ENCODE measurements around the gene SHOC2. TPM values are rescaled to one million over a fixed set of nuclear protein-coding genes. Genes with fewer than 3 reads are reported as not detected.

The SHOC2 gene
- total and polyA plus RNA-seq, 4 donors: 17.6 to 68.4 (median 47.8) TPM

DNA sequence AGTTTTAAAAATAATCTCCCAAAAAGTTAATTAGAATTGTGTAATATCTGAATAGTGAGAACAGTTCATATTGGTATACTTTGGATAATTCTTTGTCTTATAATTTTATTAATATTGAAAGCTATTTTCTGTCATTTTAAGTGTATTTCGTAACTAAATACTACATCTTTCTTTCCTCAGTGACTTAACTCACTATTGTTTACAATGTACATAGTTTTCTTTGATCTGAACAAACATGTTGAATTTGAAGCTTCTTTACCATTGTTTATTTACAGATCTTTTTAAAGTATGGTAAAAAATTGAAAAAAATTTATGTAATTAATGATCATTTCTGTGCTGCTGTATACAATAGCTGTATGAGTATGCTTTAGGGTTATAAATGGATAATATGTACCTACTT is 42.6 kb upstream of the SHOC2 start:
- Histone ChIP-seq H3K4me3 (ENCODE audit: low read length in 2 of 2) (no peak overlapping the region), H3K4me1 (ENCODE audit: control insufficient read depth in 1 of 2, insufficient read depth in 2 of 2, low read length in 2 of 2) (no peaks in the 10 kb centered on the region), H3K9me3 (ENCODE audit: control insufficient read depth, low read length) (no peaks in the 10 kb centered on the region), H3K27ac (ENCODE audit: low read depth in 1 of 2, low read length in 2 of 2) (no peak overlapping the region), H3K27me3 (ENCODE audit: control insufficient read depth in 1 of 2, insufficient read depth in 2 of 2, low read length in 1 of 2) (no peaks in the 10 kb centered on the region), H3K36me3 (ENCODE audit: control insufficient read depth in 1 of 2, insufficient read depth in 2 of 2, low read length in 1 of 2) (peaks cover 0 to 3% of the 10 kb centered on the region in 2 donors)
- ATAC-seq (ENCODE audit: low FRiP score) (no peak), DNase-seq (no peak)
- 94 to 98% methylated on average over 1 of the region's 1 CpG for WGBS, 2 donors
- intact Hi-C loops (cut with DNase I): no loop called here

DNA sequence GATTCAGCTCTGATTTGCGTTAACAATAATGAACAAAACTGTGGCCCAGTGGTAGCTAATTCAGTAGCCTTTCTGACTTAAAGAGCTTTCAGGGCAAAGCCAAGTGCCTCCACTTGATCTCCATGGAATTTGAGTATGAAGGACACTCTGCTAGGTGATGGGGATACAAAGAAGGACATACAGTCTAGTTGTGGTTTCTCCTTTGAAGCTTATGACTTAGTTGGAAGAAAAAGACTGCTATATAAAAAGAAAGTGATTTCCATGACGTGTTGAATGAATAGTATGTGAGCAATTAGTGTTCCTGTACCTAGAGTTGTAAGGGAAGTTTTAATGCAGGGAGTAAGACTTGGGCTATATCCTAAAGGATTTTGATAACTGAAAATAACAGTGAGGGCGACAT is 39.4 kb upstream of the SHOC2 start:
- H3K9me3 ChIP-seq (ENCODE audit: control insufficient read depth, low read length): no peaks in the 10 kb centered on the region
- 56 to 61% methylated on average over 3 of the region's 3 CpGs for WGBS, 2 donors
- no peak for DNase-seq
- no peak for ATAC-seq (ENCODE audit: low FRiP score)
- no peaks in the 10 kb centered on the region for H3K27me3 ChIP-seq (ENCODE audit: control insufficient read depth in 1 of 2, insufficient read depth in 2 of 2, low read length in 1 of 2)
- H3K4me3 ChIP-seq (ENCODE audit: low read length in 2 of 2): no peak overlapping the region
- H3K4me1 ChIP-seq (ENCODE audit: control insufficient read depth in 1 of 2, insufficient read depth in 2 of 2, low read length in 2 of 2): no peaks in the 10 kb centered on the region
- H3K27ac ChIP-seq (ENCODE audit: low read depth in 1 of 2, low read length in 2 of 2): no peak overlapping the region
- peaks cover 0 to 3% of the 10 kb centered on the region in 2 donors for H3K36me3 ChIP-seq (ENCODE audit: control insufficient read depth in 1 of 2, insufficient read depth in 2 of 2, low read length in 1 of 2)
- intact Hi-C loops (cut with DNase I): no loop called here

DNA sequence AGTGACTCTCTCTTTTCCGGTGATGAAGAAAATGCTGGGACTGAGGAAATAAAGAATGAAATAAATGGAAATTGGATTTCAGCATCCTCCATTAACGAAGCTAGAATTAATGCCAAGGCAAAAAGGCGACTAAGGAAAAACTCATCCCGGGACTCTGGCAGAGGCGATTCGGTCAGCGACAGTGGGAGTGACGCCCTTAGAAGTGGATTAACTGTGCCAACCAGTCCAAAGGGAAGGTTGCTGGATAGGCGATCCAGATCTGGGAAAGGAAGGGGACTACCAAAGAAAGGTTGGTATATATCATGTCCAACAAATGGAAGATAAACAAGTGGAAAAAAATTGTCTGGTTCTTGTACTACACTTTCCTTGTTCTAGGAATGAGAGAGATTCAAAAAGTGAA is 38.2 kb upstream of the SHOC2 start:
- DNase-seq (no peak), ATAC-seq (ENCODE audit: low FRiP score) (no peak)
- intact Hi-C loops (cut with DNase I): no loop called here
- 27 to 30% methylated on average over 9 of the region's 9 CpGs for WGBS, 2 donors
- H3K27me3 ChIP-seq (ENCODE audit: control insufficient read depth in 1 of 2, insufficient read depth in 2 of 2, low read length in 1 of 2): no peaks in the 10 kb centered on the region
- peak overlapping the region; percentile 39 to 57 for H3K27ac ChIP-seq (ENCODE audit: low read depth in 1 of 2, low read length in 2 of 2)
- H3K4me1 ChIP-seq (ENCODE audit: control insufficient read depth in 1 of 2, insufficient read depth in 2 of 2, low read length in 2 of 2): no peaks in the 10 kb centered on the region
- no peaks in the 10 kb centered on the region for H3K9me3 ChIP-seq (ENCODE audit: control insufficient read depth, low read length)
- H3K36me3 ChIP-seq (ENCODE audit: control insufficient read depth in 1 of 2, insufficient read depth in 2 of 2, low read length in 1 of 2): peaks cover 0 to 3% of the 10 kb centered on the region in 2 donors
- no peak overlapping the region for H3K4me3 ChIP-seq (ENCODE audit: low read length in 2 of 2)

DNA sequence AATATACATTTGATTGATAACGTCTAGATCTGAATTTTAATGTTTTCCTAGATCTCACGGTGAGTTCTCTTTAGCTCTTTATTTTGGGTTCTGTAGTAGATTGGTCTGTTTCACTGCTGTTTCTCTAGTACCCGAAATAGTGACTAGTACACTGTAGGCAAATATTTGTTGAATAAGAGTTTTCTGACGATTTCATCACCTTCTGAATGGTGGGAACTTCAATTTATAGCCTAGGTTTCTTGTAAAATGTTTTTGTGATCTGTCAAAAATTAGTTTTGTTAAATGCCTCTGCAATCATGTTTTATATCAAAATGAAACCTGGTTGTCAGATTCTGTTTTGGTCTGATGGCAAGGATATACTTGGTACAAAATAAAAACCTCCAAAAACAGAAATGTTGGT is 37.5 kb upstream of the SHOC2 start:
- Histone ChIP-seq H3K9me3 (ENCODE audit: control insufficient read depth, low read length) (no peaks in the 10 kb centered on the region), H3K36me3 (ENCODE audit: control insufficient read depth in 1 of 2, insufficient read depth in 2 of 2, low read length in 1 of 2) (peaks cover 0 to 3% of the 10 kb centered on the region in 2 donors), H3K27ac (ENCODE audit: low read depth in 1 of 2, low read length in 2 of 2) (no peak overlapping the region), H3K4me1 (ENCODE audit: control insufficient read depth in 1 of 2, insufficient read depth in 2 of 2, low read length in 2 of 2) (no peaks in the 10 kb centered on the region), H3K4me3 (ENCODE audit: low read length in 2 of 2) (peak overlapping the region in 1 of 2 donors; percentile 41), H3K27me3 (ENCODE audit: control insufficient read depth in 1 of 2, insufficient read depth in 2 of 2, low read length in 1 of 2) (no peaks in the 10 kb centered on the region)
- DNase-seq: no peak
- 11 to 12% methylated on average over 4 of the region's 4 CpGs for WGBS, 2 donors
- no peak for ATAC-seq (ENCODE audit: low FRiP score)
- intact Hi-C loops (cut with DNase I): no loop called here

DNA sequence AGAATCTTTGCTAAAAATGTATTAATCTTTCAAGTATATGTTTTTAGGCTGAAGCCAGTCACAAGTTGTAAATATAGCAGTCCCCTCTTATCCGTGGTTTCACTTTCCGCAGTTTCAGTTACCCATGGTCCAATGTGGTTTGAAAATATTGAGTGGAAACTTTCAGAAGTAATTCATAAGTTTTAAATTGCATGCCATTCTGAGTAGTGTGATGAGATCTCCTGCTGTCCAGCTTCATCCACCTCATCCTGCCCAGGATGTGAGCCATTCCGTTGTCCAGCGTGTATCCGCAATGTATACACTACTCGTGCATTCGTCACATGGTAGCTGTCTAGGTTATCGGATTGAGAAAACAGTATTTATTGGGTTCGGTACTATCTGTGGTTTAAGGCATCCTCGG is 35.5 kb upstream of the SHOC2 start:
- Histone ChIP-seq H3K27me3 (ENCODE audit: control insufficient read depth in 1 of 2, insufficient read depth in 2 of 2, low read length in 1 of 2) (no peaks in the 10 kb centered on the region), H3K9me3 (ENCODE audit: control insufficient read depth, low read length) (no peaks in the 10 kb centered on the region), H3K4me1 (ENCODE audit: control insufficient read depth in 1 of 2, insufficient read depth in 2 of 2, low read length in 2 of 2) (no peaks in the 10 kb centered on the region), H3K36me3 (ENCODE audit: control insufficient read depth in 1 of 2, insufficient read depth in 2 of 2, low read length in 1 of 2) (peaks cover 0 to 1% of the 10 kb centered on the region in 2 donors), H3K27ac (ENCODE audit: low read depth in 1 of 2, low read length in 2 of 2) (no peak overlapping the region), H3K4me3 (ENCODE audit: low read length in 2 of 2) (no peak overlapping the region)
- no peak for ATAC-seq (ENCODE audit: low FRiP score)
- intact Hi-C loops (cut with DNase I): no loop called here
- no peak for DNase-seq
- 59 to 66% methylated on average over 10 of the region's 10 CpGs for WGBS, 2 donors

DNA sequence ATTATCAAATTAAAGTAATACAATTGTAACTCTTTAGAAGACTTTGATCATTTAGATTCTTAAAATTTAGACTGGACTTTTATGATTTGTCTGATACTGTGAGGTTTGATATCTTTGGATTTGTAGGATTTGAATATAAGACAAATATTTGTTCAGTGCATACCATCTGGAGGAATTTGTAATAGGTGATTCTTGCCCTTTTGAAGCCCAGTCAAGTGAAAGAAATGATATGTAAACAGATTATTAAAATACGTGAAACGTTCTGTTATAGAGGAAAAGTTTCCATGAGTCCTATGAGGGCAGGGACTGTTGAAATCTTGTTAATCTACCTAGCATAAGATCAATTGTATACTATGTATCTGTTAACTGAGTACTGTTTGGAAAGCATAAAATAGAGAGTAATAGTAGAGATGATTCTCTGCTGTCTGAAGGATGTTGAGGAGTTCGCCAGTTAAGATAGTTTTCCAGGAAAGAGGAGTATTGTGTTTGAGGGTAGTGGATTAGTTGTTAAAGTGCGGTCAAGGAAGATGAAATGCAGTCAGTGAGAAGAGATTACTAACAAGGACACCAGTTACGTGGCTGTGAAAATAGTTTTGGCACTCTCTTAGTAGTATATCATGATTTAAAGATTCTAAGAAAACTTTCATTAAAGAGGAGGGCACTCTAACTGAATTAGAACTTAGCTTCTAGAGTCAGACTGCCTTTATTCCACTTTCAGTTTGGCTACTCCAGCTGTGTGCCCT is 33.3 kb upstream of the SHOC2 start:
- H3K4me1 ChIP-seq (ENCODE audit: control insufficient read depth in 1 of 2, insufficient read depth in 2 of 2, low read length in 2 of 2): no peaks in the 10 kb centered on the region
- H3K27me3 ChIP-seq (ENCODE audit: control insufficient read depth in 1 of 2, insufficient read depth in 2 of 2, low read length in 1 of 2): no peaks in the 10 kb centered on the region
- WGBS, 2 donors: 43 to 45% methylated on average over 5 of the region's 5 CpGs
- H3K4me3 ChIP-seq (ENCODE audit: low read length in 2 of 2): no peak overlapping the region
- peaks cover 0 to 1% of the 10 kb centered on the region in 2 donors for H3K36me3 ChIP-seq (ENCODE audit: control insufficient read depth in 1 of 2, insufficient read depth in 2 of 2, low read length in 1 of 2)
- ATAC-seq (ENCODE audit: low FRiP score) (no peak), DNase-seq (no peak)
- H3K9me3 ChIP-seq (ENCODE audit: control insufficient read depth, low read length): no peaks in the 10 kb centered on the region
- H3K27ac ChIP-seq (ENCODE audit: low read depth in 1 of 2, low read length in 2 of 2): no peak overlapping the region
- intact Hi-C loops (cut with DNase I): no loop called here

DNA sequence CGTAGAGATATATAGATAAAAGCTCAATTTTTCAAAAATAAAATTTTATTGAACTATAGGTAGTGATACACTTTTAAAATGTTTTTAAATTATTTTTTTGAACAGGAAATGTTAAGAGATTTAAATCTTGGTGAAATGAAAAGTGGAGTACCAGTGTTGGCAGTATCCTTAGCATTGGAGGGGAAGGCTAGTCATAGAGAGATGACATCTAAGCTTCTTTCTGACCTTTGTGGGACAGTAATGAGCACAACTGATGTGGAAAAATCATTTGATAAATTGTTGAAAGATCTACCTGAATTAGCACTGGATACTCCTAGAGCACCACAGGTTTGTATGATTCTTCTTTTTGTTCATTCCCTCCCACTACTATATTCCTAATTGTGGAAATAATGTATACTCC is 31.8 kb upstream of the SHOC2 start:
- WGBS, 2 donors: 95 to 98% methylated on average over 1 of the region's 1 CpG
- Histone ChIP-seq H3K4me3 (ENCODE audit: low read length in 2 of 2) (no peak overlapping the region), H3K36me3 (ENCODE audit: control insufficient read depth in 1 of 2, insufficient read depth in 2 of 2, low read length in 1 of 2) (no peaks in the 10 kb centered on the region), H3K27ac (ENCODE audit: low read depth in 1 of 2, low read length in 2 of 2) (no peak overlapping the region), H3K9me3 (ENCODE audit: control insufficient read depth, low read length) (no peaks in the 10 kb centered on the region), H3K27me3 (ENCODE audit: control insufficient read depth in 1 of 2, insufficient read depth in 2 of 2, low read length in 1 of 2) (no peaks in the 10 kb centered on the region), H3K4me1 (ENCODE audit: control insufficient read depth in 1 of 2, insufficient read depth in 2 of 2, low read length in 2 of 2) (no peaks in the 10 kb centered on the region)
- ATAC-seq (ENCODE audit: low FRiP score) (no peak), DNase-seq (no peak)
- intact Hi-C loops (cut with DNase I): no loop called here

DNA sequence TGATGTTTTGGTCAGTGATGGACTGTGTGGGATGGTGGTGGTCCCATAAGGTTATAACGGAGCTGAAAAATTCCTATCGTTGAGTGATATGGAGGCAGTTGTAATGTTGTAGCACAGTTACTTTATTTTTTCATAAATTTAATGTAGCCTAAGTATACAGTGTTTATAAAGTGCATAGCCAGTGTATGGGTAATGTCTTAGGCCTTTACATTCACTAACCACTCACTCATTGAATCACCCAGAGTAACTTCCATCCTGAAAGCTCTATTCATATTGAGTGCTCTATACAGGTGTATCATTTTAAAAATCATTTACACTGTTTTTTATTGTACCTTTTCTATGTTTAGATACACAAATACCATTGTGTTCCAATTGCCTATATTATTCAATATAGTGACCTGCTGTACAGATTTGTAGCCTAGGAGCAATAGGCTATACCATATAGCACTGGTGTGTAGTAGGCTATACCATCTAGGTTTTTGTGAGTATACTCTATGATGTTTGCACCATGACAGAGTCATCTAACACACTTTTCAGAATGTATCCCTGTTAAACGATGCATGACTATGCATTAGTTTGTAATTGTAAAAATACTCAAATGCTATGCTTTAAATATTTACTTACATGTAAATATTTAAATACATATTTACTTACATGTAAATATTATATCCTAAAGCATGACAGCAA is 26.7 kb upstream of the SHOC2 start:
- H3K9me3 ChIP-seq (ENCODE audit: control insufficient read depth, low read length): no peaks in the 10 kb centered on the region
- peaks cover 0 to 3% of the 10 kb centered on the region in 2 donors for H3K36me3 ChIP-seq (ENCODE audit: control insufficient read depth in 1 of 2, insufficient read depth in 2 of 2, low read length in 1 of 2)
- DNase-seq (no peak), ATAC-seq (ENCODE audit: low FRiP score) (no peak)
- no peak overlapping the region for H3K27ac ChIP-seq (ENCODE audit: low read depth in 1 of 2, low read length in 2 of 2)
- intact Hi-C loops (cut with DNase I): loop anchor here (2.0 to 10.0 kb wide), 5 partner anchors 88 to 288 kb away; no protein-coding TSS in a partner anchor
- H3K4me3 ChIP-seq (ENCODE audit: low read length in 2 of 2): no peak overlapping the region
- no peaks in the 10 kb centered on the region for H3K27me3 ChIP-seq (ENCODE audit: control insufficient read depth in 1 of 2, insufficient read depth in 2 of 2, low read length in 1 of 2)
- H3K4me1 ChIP-seq (ENCODE audit: control insufficient read depth in 1 of 2, insufficient read depth in 2 of 2, low read length in 2 of 2): no peaks in the 10 kb centered on the region
- 73% methylated on average over 3 of the region's 3 CpGs for WGBS, 2 donors
